Cerebellar cortex (tissue), 1 donor: Measurements from ENCODE around the gene CNTNAP5.

Experiments
- DNase-seq: peaks from one replicate; pipeline ENCODE4 v3.0.0-alpha.2; 2015; ENCODE audit warnings: low spot score

CNTNAP5 gene

GRCh38 chr2:124805060-124805459, 780.0 kb downstream of the CNTNAP5 start:
- DNase-seq, result no peak

GRCh38 chr2:124810132-124810531, 785.0 kb downstream of the CNTNAP5 start:
- peak; percentile 6 for DNase-seq

GRCh38 chr2:124814968-124815745, 790.1 kb downstream of the CNTNAP5 start:
- DNase-seq, result no peak

- DNase-seq, result no peak
Measured at GRCh38 chr2:124816007-124816406, 790.9 kb downstream of the CNTNAP5 start.

GRCh38 chr2:124822516-124822915, 797.4 kb downstream of the CNTNAP5 start:
- DNase-seq, result no peak

GRCh38 chr2:124824441-124824840, 799.4 kb downstream of the CNTNAP5 start:
- no peak for DNase-seq

- DNase-seq, result no peak
Measured at GRCh38 chr2:124832521-124832920, 807.4 kb downstream of the CNTNAP5 start.

- DNase-seq, result no peak
Measured at GRCh38 chr2:124834331-124834730, 809.2 kb downstream of the CNTNAP5 start.

- DNase-seq, result no peak
Measured at GRCh38 chr2:124835331-124835730, 810.2 kb downstream of the CNTNAP5 start.

- no peak for DNase-seq
Measured at GRCh38 chr2:124836416-124836815, 811.3 kb downstream of the CNTNAP5 start.

- no peak for DNase-seq
Measured at GRCh38 chr2:124837496-124837895, 812.4 kb downstream of the CNTNAP5 start.

GRCh38 chr2:124838406-124838805, 813.3 kb downstream of the CNTNAP5 start:
- no peak for DNase-seq

GRCh38 chr2:124867247-124867646, 842.2 kb downstream of the CNTNAP5 start:
- no peak for DNase-seq

- no peak for DNase-seq
Measured at GRCh38 chr2:124874219-124874618, 849.1 kb downstream of the CNTNAP5 start.

- no peak for DNase-seq
Measured at GRCh38 chr2:124874676-124875075, 849.6 kb downstream of the CNTNAP5 start.

GRCh38 chr2:124875627-124876244, 850.6 kb downstream of the CNTNAP5 start:
- no peak for DNase-seq

- DNase-seq, result no peak
Measured at GRCh38 chr2:124877141-124877577, 852.1 kb downstream of the CNTNAP5 start.

- no peak for DNase-seq
Measured at GRCh38 chr2:124879640-124880039, 854.6 kb downstream of the CNTNAP5 start.

- no peak for DNase-seq
Measured at GRCh38 chr2:124880995-124881394, 855.9 kb downstream of the CNTNAP5 start.

- no peak for DNase-seq
Measured at GRCh38 chr2:124882423-124882822, 857.3 kb downstream of the CNTNAP5 start.

GRCh38 chr2:124883595-124883994, 858.5 kb downstream of the CNTNAP5 start:
- no peak for DNase-seq

- no peak for DNase-seq
Measured at GRCh38 chr2:124884315-124884714, 859.2 kb downstream of the CNTNAP5 start.

- no peak for DNase-seq
Measured at GRCh38 chr2:124886216-124886615, 861.1 kb downstream of the CNTNAP5 start.

- DNase-seq, result no peak
Measured at GRCh38 chr2:124887466-124887865, 862.4 kb downstream of the CNTNAP5 start.
